HG03108 (cell line): ENCODE data around the gene ZNF681.
"Not testable (repeated sequence)": the region's sequence is repeated elsewhere in the genome, so short reads cannot be mapped to it uniquely, and the experiment has no call there.

Experiments used
- ATAC-seq: cut with Tn5 transposase; IDR thresholded peaks from one replicate; pipeline ENCODE4 v1.9.1; 2021; ENCODE audit warnings: moderate library complexity; ENCODE audit not compliant: unreplicated experiment

Gene ZNF681

DNA sequence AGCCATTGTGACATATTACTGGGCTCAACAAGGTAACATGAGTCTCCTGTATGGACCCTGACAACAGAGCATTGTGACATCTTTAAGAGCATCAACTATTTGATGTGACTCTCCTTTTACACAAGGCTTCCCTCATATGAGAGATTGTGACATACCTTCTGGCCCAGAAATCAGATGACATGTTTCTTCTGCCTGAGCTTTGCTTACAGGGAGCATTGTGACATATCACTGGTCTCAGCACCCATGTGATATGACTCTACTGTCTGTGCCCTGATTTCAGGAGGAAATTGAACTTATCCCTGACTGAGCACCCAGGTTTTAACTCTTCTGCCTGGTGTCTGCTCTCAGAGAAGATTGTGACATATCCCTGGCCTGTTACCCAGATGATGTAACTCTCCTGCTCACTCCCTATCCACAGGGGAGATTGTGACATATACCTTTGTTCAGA lies 15.9 kb upstream of the ZNF681 start:
- no peak for ATAC-seq

GRCh38 chr19:23774106-23774505 lies 15.4 kb upstream of the ZNF681 start:
- ATAC-seq, result no peak

GRCh38 chr19:23772675-23773063 lies 14.0 kb upstream of the ZNF681 start:
- no peak for ATAC-seq

- no peak for ATAC-seq
These were observed 13.3 kb upstream of the ZNF681 start for GRCh38 chr19:23771761-23772674.

DNA sequence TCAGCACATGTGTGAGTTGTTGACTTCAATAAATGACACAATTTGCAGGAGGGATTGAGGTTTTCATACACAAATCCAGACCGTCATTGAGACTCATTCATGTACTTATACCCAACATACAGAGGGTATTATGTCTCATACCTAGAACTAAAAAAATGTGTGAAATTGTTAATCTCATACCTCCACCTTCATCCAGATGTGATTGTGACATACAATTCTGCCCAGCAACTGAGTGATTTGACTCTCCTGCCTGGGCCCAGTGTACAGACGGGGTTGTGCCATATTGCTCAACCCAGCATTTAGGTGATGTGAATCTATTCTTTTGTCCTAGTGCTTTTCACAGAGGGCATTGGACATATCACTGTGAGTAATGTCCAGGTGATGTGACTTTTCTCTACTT lies 12.6 kb upstream of the ZNF681 start:
- no peak for ATAC-seq

DNA sequence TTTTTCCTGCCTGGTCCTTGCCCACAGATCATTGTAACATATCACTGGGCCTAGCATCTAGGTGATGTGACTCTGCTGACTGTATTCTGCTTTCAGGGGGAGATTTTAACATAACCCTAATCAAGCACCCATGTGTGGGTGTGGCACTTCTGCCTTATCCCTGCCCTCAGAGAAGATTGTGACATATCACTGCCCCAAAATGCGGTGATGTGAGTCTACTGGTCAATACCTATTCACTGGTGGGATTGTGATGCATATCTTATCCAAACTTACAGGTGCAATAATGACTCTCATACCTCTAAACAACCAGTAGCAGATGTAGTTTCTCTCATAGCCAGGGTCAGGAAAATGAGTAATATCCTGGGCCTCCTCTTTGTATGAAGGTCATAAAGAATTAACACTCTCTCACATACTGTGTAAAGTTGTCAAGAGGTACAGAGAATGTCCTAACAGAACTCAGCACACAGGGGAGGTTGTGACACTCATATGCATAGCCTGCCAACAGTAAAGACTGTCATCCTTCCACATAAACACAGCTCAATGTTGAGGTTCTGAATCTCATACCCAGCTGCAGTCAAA lies 12.1 kb upstream of the ZNF681 start:
- ATAC-seq, result no peak

GRCh38 chr19:23769691-23770468 lies 11.2 kb upstream of the ZNF681 start:
- no peak for ATAC-seq

- no peak for ATAC-seq
These were observed 8.3 kb upstream of the ZNF681 start for GRCh38 chr19:23766951-23767350.

DNA sequence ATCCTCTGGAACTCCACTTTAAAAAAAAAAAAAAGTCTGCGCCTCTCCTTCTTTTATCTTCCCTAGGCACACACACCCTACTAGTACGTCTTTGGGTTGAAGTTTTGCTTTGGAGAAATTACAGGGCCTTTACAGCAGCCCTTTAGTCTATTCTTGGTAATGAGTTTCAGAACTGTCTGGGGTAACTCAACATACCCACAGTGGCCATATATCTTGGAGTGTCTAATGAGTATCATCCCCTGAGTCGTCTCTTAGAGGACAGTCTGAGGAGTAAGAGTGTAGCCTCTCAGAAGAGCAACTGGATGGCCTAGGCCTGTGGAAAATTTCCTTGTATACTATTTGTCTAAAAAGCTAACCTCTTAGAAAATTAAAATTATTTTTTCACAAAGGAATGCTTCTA lies 6.1 kb upstream of the ZNF681 start:
- no peak for ATAC-seq

GRCh38 chr19:23762884-23763711 lies 4.4 kb upstream of the ZNF681 start:
- peak; percentile 51 for ATAC-seq

DNA sequence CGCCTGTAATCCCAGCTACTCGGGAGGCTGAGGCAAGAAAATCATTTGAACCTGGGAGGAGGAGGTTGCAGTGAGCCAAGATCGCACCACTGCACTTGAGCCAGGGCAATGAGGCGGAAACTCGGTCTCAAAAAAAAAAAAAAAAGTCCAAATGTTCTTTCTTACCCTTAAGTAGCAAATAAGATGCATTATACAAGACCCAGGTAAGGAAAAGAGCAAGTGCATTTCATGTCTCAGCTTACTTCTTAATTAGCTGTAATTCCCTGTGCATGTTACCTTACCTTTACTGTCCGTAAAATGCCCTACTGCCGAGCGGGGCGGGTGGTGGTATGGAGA lies 3.8 kb upstream of the ZNF681 start:
- ATAC-seq, result no peak

- not testable (repeated sequence) for ATAC-seq
These were observed 1.6 kb upstream of the ZNF681 start for GRCh38 chr19:23760326-23760725.

- not testable (repeated sequence) for ATAC-seq
These were observed 15.0 kb downstream of the ZNF681 start for GRCh38 chr19:23743633-23744232.

DNA sequence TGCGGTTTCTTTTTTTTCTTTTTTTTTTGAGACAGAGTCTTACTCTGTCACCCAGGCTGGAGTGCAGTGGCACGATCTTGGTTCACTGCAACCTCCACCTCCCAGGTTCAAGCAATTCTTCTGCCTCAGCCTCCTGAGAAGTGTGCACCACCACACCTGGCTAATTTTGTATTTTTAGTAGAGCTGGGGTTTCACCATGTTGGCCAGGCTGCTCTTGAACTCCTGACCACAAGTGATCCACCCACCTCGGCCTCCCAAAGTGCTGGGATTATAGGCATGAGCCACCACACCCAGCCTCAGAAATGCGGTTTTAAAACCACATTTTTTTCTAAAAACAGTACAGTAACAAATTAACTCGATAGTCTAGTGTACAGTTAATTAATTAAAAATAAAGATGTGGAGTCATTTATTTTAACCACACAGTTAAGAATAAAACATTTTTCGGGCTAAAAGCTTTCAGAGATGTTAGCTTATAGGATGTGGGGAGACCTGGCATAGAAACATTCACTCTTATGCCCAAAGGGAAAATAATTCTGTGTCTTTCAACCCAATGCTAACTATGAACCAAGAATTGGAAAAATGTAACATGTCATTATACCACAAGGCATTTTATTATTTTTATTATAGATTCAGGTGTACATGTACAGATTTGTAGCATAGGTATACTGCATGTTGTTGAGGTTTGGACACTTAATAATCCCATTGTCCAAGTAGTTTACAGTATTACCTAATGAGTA lies 27.8 kb downstream of the ZNF681 start:
- not testable (repeated sequence) for ATAC-seq

- not testable (repeated sequence) for ATAC-seq
These were observed 34.5 kb downstream of the ZNF681 start for GRCh38 chr19:23724161-23724560.

DNA sequence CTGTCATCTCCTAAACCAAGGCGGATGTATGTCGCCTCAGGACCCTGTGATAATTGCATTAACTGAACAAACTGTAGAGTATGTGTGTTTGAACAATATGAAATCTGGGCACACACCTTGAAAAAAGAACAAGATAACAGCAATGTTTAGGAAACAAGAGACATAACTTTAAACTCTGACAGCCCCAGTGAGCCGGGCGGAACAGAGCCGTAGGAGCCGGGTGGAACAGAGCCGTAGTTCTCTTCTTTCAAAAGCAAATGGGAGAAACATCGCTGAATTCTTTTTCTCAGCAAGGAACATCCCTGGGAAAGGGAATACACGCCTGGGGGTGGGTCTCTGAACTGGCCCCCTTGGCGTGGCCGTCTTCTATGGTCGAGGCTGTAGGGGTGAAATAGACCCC lies 39.9 kb downstream of the ZNF681 start:
- ATAC-seq, result no peak

GRCh38 chr19:23716792-23717191 lies 41.9 kb downstream of the ZNF681 start:
- no peak for ATAC-seq

- ATAC-seq, result no peak
These were observed 49.3 kb downstream of the ZNF681 start for GRCh38 chr19:23709347-23709746.

GRCh38 chr19:23706657-23707056 lies 52.0 kb downstream of the ZNF681 start:
- ATAC-seq, result no peak

GRCh38 chr19:23699521-23699860 lies 59.2 kb downstream of the ZNF681 start:
- no peak for ATAC-seq
